ENCODE data around the gene FXYD1.
"Not testable (repeated sequence)": the region's sequence is repeated elsewhere in the genome, so short reads cannot be mapped to it uniquely, and the experiment has no call there.

Gene FXYD1

GRCh38 chr19:35125749-35126623, 12.6 kb upstream of the FXYD1 start:
- no peak for DNase-seq

- DNase-seq: no peak
Observed at GRCh38 chr19:35126624-35126959, 12.0 kb upstream of the FXYD1 start.

DNA sequence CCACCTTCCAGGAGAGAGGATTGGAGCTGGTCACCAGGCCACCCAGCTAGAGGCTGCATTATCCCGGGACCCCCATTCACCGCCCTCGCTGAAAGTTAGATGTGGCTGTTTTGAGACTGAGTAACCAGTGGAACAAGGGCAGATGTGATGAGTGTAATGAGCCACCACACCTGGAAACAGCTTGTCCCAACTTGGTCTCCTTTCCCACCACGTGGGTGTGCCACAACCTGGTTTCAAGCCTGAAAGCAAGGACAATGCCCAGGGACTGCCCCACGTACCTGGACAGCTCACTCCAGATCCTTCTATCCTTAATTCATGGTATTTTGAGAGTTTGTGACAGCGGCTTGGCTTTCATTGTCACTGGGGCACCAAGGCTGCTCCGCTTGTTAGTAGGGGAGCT, 10.8 kb upstream of the FXYD1 start:
- no peak for DNase-seq

GRCh38 chr19:35128398-35129057, 10.1 kb upstream of the FXYD1 start:
- no peak for DNase-seq

- not testable (repeated sequence) for DNase-seq
Observed at GRCh38 chr19:35129724-35130274, 8.8 kb upstream of the FXYD1 start.

DNA sequence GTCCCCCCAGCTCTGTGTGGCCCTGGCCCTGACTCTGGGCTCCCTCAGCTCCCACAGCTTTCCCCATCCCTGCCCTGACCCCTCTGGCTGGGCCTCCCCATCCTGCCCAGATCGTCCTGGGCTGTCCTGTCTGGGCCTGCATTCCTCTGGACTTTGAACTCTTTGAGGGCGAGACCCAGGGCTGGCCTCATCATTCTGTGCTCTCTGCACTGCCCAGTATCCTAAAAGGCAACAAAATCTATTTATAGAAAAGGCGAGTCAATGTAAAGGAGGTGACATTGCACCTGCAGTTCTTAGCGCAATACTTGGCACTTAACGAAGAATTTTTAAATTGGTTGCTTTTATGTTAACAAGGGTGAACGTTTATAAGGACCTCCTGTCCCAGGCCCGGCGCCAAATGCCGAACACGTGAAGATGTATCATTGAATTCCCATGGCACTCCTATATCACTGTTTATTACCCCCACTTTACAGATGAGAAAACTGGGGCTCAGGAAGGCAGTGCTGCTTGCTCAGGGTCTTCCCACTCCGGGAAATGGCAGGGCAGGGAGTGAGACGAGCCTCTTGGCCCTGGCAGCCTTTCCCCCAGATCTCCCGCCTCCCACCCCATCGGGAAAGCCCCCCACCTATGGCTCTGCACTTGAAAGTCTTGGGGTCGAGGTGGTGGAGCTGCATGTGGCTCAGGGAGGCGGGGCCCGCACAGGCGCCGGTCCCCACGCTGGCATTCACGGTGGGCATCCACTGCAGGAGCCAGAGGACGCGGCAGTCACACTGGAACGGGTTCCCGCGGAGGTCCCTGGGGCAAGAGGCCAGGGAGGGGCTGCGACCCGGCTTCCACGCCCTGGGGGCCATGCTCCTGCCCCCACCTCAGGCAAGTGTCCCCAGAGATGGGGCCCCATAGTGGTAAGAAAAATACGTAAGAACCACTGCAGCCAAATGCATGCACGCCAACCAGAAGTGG, 7.6 kb upstream of the FXYD1 start:
- DNase-seq: no peak

DNA sequence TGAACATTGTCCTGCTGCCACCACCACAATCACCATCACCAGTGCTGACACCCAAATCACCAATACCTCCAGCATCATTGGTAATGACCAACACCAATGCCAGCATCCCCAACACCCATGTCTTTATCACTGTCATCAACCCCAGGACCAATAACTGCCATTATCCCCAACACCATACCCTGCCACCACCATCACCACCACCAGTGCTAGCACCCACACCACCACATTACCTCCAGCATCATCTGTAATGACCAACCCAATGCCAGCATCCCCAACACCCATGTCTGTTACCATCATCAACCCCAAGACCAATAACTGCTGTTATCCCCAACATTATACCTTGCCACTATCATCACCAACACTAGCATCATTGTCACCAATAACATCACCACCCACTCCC, 6.4 kb upstream of the FXYD1 start:
- DNase-seq: no peak

DNA sequence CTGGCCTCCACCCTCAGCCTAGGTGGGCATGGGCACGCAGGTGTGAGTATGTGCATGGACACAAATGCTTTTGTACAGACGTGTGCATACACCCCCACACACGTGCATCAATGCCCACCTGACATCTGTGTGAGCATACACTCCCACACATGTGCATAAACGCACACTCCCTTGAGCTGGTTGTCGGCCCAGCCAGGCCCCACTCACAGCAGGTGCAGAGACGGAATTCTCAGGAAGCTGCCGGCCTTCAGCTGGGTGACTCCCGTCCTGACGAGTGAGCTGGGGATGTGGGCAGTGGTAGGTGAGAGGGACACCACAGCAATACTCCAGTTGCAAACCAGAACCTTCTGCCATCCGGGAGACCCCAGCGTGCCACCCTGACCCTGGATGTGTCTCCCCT, 4.8 kb upstream of the FXYD1 start:
- DNase-seq: no peak

GRCh38 chr19:35134601-35135242, 3.9 kb upstream of the FXYD1 start, which contains the start of gene LGI4:
LGI4 (minus strand) TSS chr19:35135059; CDS start chr19:35134680, 379 bp downstream.
- DNase-seq: no peak

- DNase-seq: peak; percentile 44
Observed at GRCh38 chr19:35135389-35135909, 3.2 kb upstream of the FXYD1 start.

DNA sequence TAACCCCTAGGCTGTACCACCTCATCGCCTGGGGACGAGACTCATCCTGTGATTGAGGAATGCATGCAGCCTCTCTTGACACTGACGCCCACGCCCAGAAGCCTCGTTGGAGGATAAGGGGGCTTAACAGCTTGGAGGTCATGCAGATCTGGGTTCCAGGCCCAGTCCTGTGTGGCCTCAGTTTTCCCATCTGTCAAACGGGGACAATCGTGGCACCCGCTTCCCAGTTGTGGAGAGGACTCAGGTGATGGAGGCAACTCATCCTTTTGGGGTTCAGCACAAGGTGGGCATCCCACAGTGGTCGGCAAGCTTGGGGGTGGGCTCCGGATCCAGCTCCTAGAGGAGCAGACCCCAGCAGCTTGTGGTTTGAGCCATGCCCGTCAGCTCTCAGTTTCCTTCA, 2.4 kb upstream of the FXYD1 start:
- DNase-seq: no peak

- DNase-seq: no peak
Observed at GRCh38 chr19:35136977-35137702, 1.5 kb upstream of the FXYD1 start.

GRCh38 chr19:35140207-35140961, 1.8 kb downstream of the FXYD1 start:
- DNase-seq: no peak

- peak; percentile 93 for DNase-seq
Observed at GRCh38 chr19:35140962-35141836, 2.6 kb downstream of the FXYD1 start.

GRCh38 chr19:35141837-35142605, 3.4 kb downstream of the FXYD1 start:
- DNase-seq: peak; percentile 30

DNA sequence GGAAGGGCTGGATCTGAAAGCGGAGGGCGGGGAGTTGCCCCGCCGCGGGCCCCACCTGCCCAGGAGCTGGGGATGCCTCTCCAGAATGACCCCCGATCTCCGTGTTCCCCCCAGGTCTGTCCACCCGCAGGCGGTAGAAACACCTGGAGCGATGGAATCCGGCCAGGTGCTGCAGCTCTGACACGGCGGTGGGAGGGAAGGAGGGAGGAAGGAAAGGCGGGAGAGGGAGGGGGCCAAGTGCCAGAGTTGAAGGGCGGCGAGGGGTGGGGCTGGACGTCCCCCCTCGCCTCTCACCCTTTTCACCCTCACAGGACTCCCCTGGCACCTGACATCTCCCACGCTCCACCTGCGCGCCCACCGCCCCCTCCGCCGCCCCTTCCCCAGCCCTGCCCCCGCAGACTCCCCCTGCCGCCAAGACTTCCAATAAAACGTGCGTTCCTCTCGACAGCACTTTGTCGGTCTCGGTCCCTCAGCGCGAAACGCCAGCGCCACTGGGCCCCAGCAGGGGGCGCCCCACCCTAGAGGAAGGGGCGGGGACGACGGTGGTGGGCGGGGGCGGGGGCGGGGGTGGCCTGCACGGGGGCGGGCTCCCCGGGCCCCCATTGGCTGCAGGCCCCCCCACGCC, 4.1 kb downstream of the FXYD1 start:
- peak; percentile 69 for DNase-seq

DNA sequence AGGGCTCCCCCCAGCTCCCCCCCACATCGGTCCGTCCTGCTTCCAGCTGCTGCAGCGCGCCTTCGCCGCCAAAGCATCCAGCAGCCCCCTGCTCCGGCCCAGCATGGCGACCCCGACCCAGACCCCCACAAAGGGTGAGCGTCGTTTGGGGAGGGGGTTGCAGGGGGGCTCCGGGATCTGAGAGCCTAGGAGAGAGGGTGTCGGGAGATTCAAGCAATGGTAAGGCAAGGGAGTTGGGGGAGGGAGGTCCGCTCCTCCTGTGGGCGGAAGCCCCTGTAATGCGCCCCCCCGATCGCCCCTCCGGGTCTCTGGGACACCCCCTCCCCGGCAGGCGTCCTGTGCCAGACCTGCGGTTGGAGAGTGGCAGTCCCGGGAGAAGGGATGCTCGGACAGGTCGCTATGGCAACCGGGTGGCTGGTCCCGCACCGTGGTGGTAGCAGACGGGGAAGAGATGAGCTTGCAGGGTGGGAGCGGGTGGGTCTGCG, 4.6 kb downstream of the FXYD1 start, which contains the start of gene FXYD7:
FXYD7 (plus strand) TSS at position 25 of the 485 bp plus-strand sequence; CDS start at position 104, 79 bp downstream.
- no peak for DNase-seq

GRCh38 chr19:35143818-35144217, 5.2 kb downstream of the FXYD1 start:
- no peak for DNase-seq
